Parathyroid adenoma (tissue), 2 donors: Measurements from ENCODE around the gene SGCA.

Source experiments
- H2AFZ ChIP-seq: fragments of 300-600 bp; sonication (generic); one replicate; pipeline ENCODE4 v1.7.0; 2017; ENCODE audit warnings: antibody characterized with exemption, mild to moderate bottlenecking
- H3K27ac ChIP-seq: fragments of 300-600 bp; sonication (generic); one replicate; pipeline ENCODE4 v1.7.0; 2017
- H3K27me3 ChIP-seq: fragments of 300-600 bp; sonication (generic); one replicate; pipeline ENCODE4 v1.7.0; 2017; ENCODE audit warnings: low read length; ENCODE audit not compliant: control insufficient read depth, insufficient read depth
- H3K36me3 ChIP-seq: fragments of 300-600 bp; sonication (generic); one replicate; pipeline ENCODE4 v1.7.0; 2017; ENCODE audit warnings: low read length; ENCODE audit not compliant: control insufficient read depth, insufficient read depth
- H3K4me1 ChIP-seq: fragments of 300-600 bp; sonication (generic); one replicate; pipeline ENCODE4 v1.7.0; 2017; ENCODE audit warnings: control low read depth
- H3K4me2 ChIP-seq: fragments of 300-600 bp; sonication (generic); one replicate; pipeline ENCODE4 v1.7.0; 2017; ENCODE audit warnings: low read length
- H3K4me3 ChIP-seq: fragments of 300-600 bp; sonication (generic); one replicate; pipeline ENCODE4 v1.7.0; 2017; ENCODE audit warnings: low read depth, low read length
- H3K79me2 ChIP-seq: fragments of 300-600 bp; sonication (generic); one replicate; pipeline ENCODE4 v1.7.0; 2017; ENCODE audit warnings: control low read depth
- H3K9ac ChIP-seq: fragments of 300-600 bp; sonication (generic); one replicate; pipeline ENCODE4 v1.7.0; 2017; ENCODE audit warnings: mild to moderate bottlenecking
- H3K9me3 ChIP-seq: fragments of 300-600 bp; sonication (generic); one replicate; pipeline ENCODE4 v1.7.0; 2017; ENCODE audit warnings: low read length; ENCODE audit not compliant: control insufficient read depth
- CTCF ChIP-seq: fragments of 300-600 bp; sonication (generic); IDR thresholded peaks from one replicate; pipeline ENCODE4 v1.7.0; 2017; ENCODE audit warnings: antibody characterized with exemption, mild to moderate bottlenecking
- donor health status: primary hyperparathyroidism.

SGCA gene

GRCh38 chr17:50151937-50152547, 13.8 kb upstream of the SGCA start:
- Histone ChIP-seq H3K9me3 (no peaks in the 10 kb centered on the region), H2AFZ (peak overlapping the region; percentile 100), H3K79me2 (peaks cover 4% of the 10 kb centered on the region), H3K4me1 (peaks cover 20% of the 10 kb centered on the region), H3K4me2 (peak overlapping the region; percentile 85), H3K4me3 (peak overlapping the region; percentile 60), H3K27ac (peak overlapping the region; percentile 76), H3K36me3 (no peaks in the 10 kb centered on the region), H3K9ac (peak overlapping the region; percentile 63), H3K27me3 (no peaks in the 10 kb centered on the region)
- TF ChIP-seq CTCF = no peak

GRCh38 chr17:50152736-50153135, 13.1 kb upstream of the SGCA start:
- Histone ChIP-seq H3K79me2 (peaks cover under 1% of the 10 kb centered on the region), H3K36me3 (no peaks in the 10 kb centered on the region), H3K27me3 (no peaks in the 10 kb centered on the region), H3K9ac (no peak overlapping the region), H3K4me2 (peak overlapping the region; percentile 85), H2AFZ (peak overlapping the region; percentile 100), H3K27ac (peak overlapping the region; percentile 76), H3K4me3 (peak overlapping the region; percentile 60), H3K9me3 (no peaks in the 10 kb centered on the region), H3K4me1 (peaks cover 17% of the 10 kb centered on the region)
- no peak for TF ChIP-seq CTCF

- no peaks in the 10 kb centered on the region for H3K79me2 ChIP-seq
- H3K9ac ChIP-seq = no peak overlapping the region
- H3K4me2 ChIP-seq = peak overlapping the region; percentile 4
- no peaks in the 10 kb centered on the region for H3K27me3 ChIP-seq
- peak overlapping the region; percentile 65 for H2AFZ ChIP-seq
- no peak overlapping the region for H3K4me3 ChIP-seq
- no peak for TF ChIP-seq CTCF
- H3K4me1 ChIP-seq = peaks cover 16% of the 10 kb centered on the region
- H3K36me3 ChIP-seq = no peaks in the 10 kb centered on the region
- H3K27ac ChIP-seq = peak overlapping the region; percentile 45
- H3K9me3 ChIP-seq = no peaks in the 10 kb centered on the region
Measured at GRCh38 chr17:50153650-50154575, 11.9 kb upstream of the SGCA start.

- no peak overlapping the region for H3K27ac ChIP-seq
- no peaks in the 10 kb centered on the region for H3K27me3 ChIP-seq
- H3K4me1 ChIP-seq = peaks cover 16% of the 10 kb centered on the region
- H2AFZ ChIP-seq = no peak overlapping the region
- no peaks in the 10 kb centered on the region for H3K79me2 ChIP-seq
- no peaks in the 10 kb centered on the region for H3K9me3 ChIP-seq
- no peak overlapping the region for H3K4me2 ChIP-seq
- H3K9ac ChIP-seq = no peak overlapping the region
- TF ChIP-seq CTCF = no peak
- H3K4me3 ChIP-seq = no peak overlapping the region
- H3K36me3 ChIP-seq = no peaks in the 10 kb centered on the region
Measured at GRCh38 chr17:50154604-50155003, 11.2 kb upstream of the SGCA start.
